ENCODE results near the gene TUBA3D. TPM values are rescaled to one million over a fixed set of nuclear protein-coding genes. Genes with fewer than 3 reads are reported as not detected.
"Not testable (repeated sequence)": the region's sequence is repeated elsewhere in the genome, so short reads cannot be mapped to it uniquely, and the experiment has no call there.

Gene TUBA3D
- total RNA-seq, 1 experiment from 2014 or later = not detected

DNA sequence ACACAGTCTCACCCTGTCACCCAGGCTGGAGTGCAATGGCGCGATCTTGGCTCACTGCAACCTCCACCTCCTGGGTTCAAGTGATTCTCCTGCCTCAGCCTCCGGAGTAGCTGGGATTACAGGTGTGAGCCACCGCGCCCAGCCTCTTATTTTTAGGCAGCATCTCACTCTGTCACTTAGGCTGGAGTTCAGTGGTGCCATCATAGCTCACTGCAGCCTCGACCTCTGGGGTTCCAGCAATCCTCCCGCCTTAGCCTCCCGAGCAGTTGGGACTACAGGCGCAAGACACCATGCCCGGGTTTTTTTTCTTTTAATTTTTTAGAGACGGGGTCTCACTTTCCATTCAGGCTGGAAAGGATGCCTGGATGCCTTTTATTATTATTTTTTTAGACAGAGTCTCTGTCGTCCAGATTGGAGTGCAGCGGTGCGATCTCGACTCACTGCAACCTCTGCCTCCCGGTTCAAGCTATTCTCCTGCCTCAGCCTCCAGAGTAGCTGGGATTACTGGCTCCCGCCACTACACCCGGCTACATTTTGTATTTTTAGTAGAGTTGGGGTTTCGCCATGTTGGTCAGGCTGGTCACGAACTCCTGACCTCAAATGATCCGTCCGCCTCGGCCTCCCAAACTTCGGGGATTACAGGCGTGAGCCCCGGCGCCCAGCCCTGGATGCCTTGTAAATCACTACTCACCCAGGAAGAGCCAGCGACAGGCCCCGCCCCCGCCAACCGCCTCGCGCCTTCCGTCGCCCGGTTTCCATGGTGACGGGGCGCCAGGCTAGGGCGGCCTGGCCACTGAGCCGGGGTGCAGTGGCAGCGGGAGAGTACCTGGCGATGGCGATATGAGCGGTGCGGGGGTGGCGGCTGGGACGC is 51.4 kb downstream of the TUBA3D start, which contains the start of gene CCDC74A:
TSS of gene CCDC74A (plus strand) at position 758 of the 871 bp plus-strand sequence. CDS start at position 841, 83 bp downstream.
- intact Hi-C loops (cut with micrococcal nuclease); H3K4me1 Mint-ChIP-seq (ENCODE audit: insufficient read depth, unreplicated experiment); POLR2A ChIA-PET; H3K27me3 Mint-ChIP-seq (ENCODE audit: insufficient read depth, unreplicated experiment); H3K36me3 Mint-ChIP-seq (ENCODE audit: insufficient read depth, unreplicated experiment); H3K27ac Mint-ChIP-seq (ENCODE audit: low read depth, unreplicated experiment); BruUV-seq (replicated peaks); H3K9me3 Mint-ChIP-seq (ENCODE audit: unreplicated experiment): not testable (repeated sequence)
- DNase-seq (ENCODE audit: unreplicated experiment) = peak; percentile 35
- CTCF ChIA-PET = interaction anchor here (0.7 to 0.9 kb wide), 4 partner anchors 34 to 650 kb away, joined by 3 to 5 read pairs (median 4); no protein-coding TSS in a partner anchor
- H3K4me3 Mint-ChIP-seq (ENCODE audit: unreplicated experiment) = peak within 1 kb of the TSS; percentile 69

DNA sequence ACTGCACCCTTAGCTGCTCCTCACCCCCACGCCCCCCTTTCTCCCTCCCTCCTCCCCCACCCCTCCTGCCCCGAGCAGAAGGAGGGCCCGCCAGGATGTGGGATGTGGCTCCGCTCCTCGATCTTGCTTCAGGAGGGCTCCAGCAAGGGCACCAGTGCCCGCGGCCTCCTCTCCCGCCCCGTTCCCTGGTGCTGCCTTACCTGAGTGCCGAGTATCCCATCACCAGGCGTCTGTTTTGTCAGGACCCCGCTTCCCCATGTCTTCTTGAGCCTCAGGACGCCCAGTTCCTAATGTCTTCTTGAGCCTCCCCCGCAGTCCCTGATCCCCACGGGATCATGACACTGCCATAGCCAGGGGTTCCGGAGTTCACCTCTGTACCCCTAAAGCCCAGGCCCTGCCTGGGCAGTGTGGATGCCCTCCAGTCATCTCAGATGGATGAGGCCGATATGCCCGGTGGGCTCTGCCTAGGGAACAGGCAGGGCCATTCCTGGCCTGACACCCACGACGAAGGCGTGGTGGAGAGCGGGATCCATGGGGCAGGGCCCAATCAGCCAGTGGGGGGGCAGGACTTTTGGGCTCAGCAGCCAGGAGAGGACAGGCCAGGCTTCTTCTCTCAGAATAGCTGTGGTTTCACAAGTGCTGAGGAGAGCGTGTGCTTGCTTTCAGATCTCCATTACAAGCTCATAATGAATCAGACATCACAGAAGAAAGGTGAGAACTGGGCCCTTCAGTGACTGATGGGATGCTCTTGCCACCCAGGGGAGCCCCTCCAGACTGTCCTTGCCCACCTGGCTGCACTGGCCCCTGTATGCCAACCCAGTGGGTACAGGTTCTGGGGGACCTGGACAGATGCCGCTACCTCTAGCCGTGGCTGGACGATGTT is 53.3 kb downstream of the TUBA3D start:
- POLR2A ChIA-PET; H3K9me3 Mint-ChIP-seq (ENCODE audit: unreplicated experiment); H3K4me3 Mint-ChIP-seq (ENCODE audit: unreplicated experiment): not testable (repeated sequence)

DNA sequence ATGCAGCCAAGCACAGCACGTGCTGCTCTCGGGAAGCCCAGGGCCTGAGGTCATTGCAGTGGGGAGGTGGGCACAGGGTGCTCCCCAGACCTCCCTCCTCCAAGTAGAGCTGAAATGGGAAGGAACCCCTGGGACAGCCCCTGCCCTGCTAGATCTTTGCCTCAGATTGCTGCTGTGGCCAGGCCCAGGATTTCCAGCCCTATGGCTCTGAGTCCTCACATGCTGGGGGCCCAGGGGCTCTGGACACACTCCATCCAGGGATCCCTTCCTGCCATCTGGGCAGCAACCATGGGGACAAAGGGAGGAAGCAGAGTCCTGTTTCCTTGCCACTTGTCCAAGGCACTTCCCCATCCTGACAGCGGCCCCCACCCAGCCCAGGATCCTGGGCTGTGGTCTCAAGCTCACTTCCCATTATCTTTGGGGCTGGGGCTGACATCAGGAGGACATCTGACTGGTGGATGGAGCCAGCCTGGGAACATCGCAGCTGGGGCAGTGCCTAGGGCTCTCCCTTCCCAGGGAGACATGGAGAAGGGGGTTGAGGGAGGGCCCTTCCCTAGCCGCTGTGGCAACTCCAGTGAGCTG is 54.0 kb downstream of the TUBA3D start:
- not testable (repeated sequence) for H3K4me3 Mint-ChIP-seq (ENCODE audit: unreplicated experiment)

More for the DNA sequence above, 53.3 kb downstream of the TUBA3D start:
- DNase-seq (ENCODE audit: unreplicated experiment); H3K27ac Mint-ChIP-seq (ENCODE audit: low read depth, unreplicated experiment); H3K36me3 Mint-ChIP-seq (ENCODE audit: insufficient read depth, unreplicated experiment); H3K4me1 Mint-ChIP-seq (ENCODE audit: insufficient read depth, unreplicated experiment); H3K27me3 Mint-ChIP-seq (ENCODE audit: insufficient read depth, unreplicated experiment); intact Hi-C loops (cut with micrococcal nuclease); BruUV-seq (replicated peaks): not testable (repeated sequence)
- CTCF ChIA-PET = interaction anchor here (0.6 kb wide), 1 partner anchor 112 kb away, joined by 4 read pairs; no protein-coding TSS in a partner anchor

DNA sequence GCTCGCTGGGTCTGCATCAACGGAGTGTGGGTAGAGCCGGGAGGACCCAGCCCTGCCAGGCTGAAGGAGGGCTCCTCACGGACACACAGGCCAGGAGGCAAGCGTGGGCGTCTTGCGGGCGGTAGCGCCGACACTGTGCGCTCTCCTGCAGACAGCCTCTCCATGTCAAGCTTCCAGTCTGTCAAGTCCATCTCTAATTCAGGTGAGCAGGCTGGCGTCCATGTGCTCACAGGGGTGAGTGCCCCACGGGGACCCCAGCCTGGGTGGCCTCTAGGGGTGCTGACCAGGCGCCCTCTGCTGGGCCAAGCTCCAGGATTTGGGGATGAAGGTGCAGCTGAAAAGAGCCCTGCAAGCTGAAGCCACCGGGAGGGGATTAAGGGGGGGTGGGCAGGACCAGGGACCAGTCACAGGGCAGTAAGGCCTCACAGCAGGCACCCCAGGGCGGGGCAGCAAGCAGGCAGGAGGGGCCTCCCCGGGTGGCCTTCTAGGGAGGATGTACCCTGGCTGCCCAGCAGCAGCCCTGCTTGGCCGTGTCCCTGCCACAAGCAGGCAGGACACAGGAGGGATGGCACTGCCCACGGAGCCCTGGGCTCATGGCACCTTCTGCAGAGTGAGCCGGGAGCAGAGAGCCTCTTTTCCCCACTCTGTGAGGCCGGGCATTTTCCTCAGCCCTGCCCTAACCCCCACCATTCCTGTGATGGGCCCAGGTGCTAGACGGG is 54.9 kb downstream of the TUBA3D start:
- not testable (repeated sequence) for H3K4me3 Mint-ChIP-seq (ENCODE audit: unreplicated experiment)

More for the DNA sequence above, 54.0 kb downstream of the TUBA3D start:
- BruUV-seq (replicated peaks); H3K36me3 Mint-ChIP-seq (ENCODE audit: insufficient read depth, unreplicated experiment); H3K27me3 Mint-ChIP-seq (ENCODE audit: insufficient read depth, unreplicated experiment); POLR2A ChIA-PET; H3K9me3 Mint-ChIP-seq (ENCODE audit: unreplicated experiment); CTCF ChIA-PET; H3K4me1 Mint-ChIP-seq (ENCODE audit: insufficient read depth, unreplicated experiment); H3K27ac Mint-ChIP-seq (ENCODE audit: low read depth, unreplicated experiment); DNase-seq (ENCODE audit: unreplicated experiment); intact Hi-C loops (cut with micrococcal nuclease): not testable (repeated sequence)

DNA sequence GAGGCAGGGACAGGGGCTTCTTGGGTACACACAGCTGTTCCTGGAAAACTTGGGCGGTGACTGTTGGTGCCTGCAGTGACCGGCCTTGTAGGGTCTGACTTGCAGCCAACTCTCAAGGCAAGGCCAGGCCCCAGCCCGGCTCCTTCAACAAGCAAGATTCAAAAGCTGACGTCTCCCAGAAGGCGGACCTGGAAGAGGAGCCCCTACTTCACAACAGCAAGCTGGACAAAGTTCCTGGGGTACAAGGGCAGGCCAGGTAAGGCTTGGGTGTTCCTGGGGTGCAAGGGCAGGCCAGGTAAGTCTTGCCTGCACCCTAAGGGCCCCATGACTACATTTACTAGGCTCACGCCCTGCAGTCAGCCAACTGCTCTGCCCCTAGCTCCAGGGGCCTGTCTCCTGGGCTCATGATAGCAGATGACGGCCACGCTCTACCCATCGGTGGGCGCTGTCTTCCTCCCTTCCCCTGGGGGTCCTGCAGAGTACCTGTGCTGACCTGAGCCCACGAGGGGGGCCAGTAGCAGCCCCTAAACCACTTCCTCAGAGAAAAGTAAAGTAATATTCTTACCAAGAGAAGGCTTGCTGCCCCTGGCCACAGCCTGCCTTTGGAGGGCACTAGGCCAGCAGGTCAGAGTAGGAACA is 55.7 kb downstream of the TUBA3D start:
- DNase-seq (ENCODE audit: unreplicated experiment); H3K9me3 Mint-ChIP-seq (ENCODE audit: unreplicated experiment); BruUV-seq (replicated peaks); intact Hi-C loops (cut with micrococcal nuclease); H3K36me3 Mint-ChIP-seq (ENCODE audit: insufficient read depth, unreplicated experiment); CTCF ChIA-PET; H3K4me1 Mint-ChIP-seq (ENCODE audit: insufficient read depth, unreplicated experiment); H3K4me3 Mint-ChIP-seq (ENCODE audit: unreplicated experiment); POLR2A ChIA-PET; H3K27ac Mint-ChIP-seq (ENCODE audit: low read depth, unreplicated experiment); H3K27me3 Mint-ChIP-seq (ENCODE audit: insufficient read depth, unreplicated experiment): not testable (repeated sequence)

More for the DNA sequence above, 54.9 kb downstream of the TUBA3D start:
- H3K4me1 Mint-ChIP-seq (ENCODE audit: insufficient read depth, unreplicated experiment); H3K27ac Mint-ChIP-seq (ENCODE audit: low read depth, unreplicated experiment); H3K9me3 Mint-ChIP-seq (ENCODE audit: unreplicated experiment); H3K36me3 Mint-ChIP-seq (ENCODE audit: insufficient read depth, unreplicated experiment); DNase-seq (ENCODE audit: unreplicated experiment); BruUV-seq (replicated peaks); POLR2A ChIA-PET; intact Hi-C loops (cut with micrococcal nuclease); CTCF ChIA-PET; H3K27me3 Mint-ChIP-seq (ENCODE audit: insufficient read depth, unreplicated experiment): not testable (repeated sequence)

Small RNAs within 50 kb of the gene (microRNA-seq; reads per million reads assigned to microRNA genes)
- not detected for gene MIR4784

Other genes starting within 250 kb of the TUBA3D start
- not detected in 2 replicates for gene RAB6D, start 112.0 kb upstream of the TUBA3D start, total RNA-seq (2022)
- gene MZT2A, start 16.3 kb downstream of the TUBA3D start, total RNA-seq (2022) = 147 and 148 TPM in 2 replicates
- 0.32 and 1.1 TPM in 2 replicates for gene CCDC74A, start 51.8 kb downstream of the TUBA3D start, total RNA-seq (2022)